HG02981 (cell line): ENCODE measurements around the gene RIMS4.
"Not testable (repeated sequence)": the region's sequence is repeated elsewhere in the genome, so short reads cannot be mapped to it uniquely, and the experiment has no call there.

Source experiments
- ATAC-seq: cut with Tn5 transposase; IDR thresholded peaks from one replicate; pipeline ENCODE4 v1.9.1; 2021; ENCODE audit warnings: mild to moderate bottlenecking, moderate library complexity; ENCODE audit not compliant: unreplicated experiment

The RIMS4 gene

DNA sequence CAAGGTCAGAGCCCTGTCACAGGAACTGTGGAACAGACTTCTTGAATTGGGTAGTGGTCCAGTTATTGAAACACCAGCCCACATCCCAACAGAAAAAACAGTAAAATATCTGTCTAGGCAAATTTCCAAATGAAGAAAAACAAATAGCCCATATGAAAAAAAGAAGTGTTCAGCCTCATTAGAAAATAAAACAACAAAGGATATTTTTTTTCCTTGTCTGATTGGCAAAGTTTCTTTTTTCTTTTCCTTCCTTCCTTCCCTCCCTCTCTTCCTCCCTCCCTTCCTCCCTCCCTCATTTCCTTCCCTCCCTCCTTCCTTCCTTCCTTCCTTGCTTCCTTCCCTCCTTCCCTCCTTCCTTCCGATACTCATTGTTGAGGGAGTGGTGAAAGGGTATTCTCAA is 20.6 kb upstream of the RIMS4 start:
- no peak for ATAC-seq

GRCh38 chr20:44830523-44830922 is 20.2 kb upstream of the RIMS4 start:
- ATAC-seq = no peak

- ATAC-seq = no peak
Measured at GRCh38 chr20:44829688-44830087, 19.3 kb upstream of the RIMS4 start.

DNA sequence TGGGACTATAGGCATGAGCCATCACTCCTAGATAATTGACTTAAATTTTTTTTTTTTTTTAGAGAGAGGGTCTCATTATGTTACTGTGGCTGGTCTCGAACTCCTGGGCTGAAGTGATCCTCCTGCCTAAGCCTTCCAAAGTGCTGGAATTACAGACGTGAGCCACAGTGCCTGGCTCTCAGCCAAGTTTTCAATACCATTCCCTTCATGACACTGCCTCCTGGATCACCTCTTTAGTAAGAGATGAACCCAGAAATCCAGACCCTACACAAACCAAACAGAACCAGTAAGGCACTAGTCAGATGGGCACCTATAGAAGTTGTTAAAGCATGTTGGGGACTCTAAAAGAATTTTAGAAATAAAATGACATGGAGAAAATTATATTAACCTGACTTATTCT is 18.3 kb upstream of the RIMS4 start:
- ATAC-seq = no peak

- no peak for ATAC-seq
Measured at GRCh38 chr20:44827401-44827800, 17.1 kb upstream of the RIMS4 start.

DNA sequence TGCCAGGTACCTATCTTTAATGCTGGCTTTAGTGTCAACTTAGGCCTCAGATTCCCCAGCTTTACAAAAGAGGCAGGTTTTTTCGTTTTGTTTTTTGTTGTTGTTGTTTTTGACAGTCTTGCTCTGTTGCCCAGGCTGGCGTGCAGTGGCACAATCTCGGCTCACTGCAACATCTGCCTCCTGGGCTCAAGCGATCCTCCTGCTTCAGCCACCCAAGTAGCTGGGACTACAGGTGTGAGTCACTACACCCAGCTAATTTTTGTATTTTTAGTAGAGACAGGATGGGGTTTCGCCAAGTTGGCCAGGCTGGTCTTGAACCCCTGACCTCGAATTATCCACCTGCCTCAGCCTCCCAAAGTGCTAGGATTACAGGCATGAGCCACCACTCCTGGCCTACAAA is 11.2 kb upstream of the RIMS4 start:
- not testable (repeated sequence) for ATAC-seq

DNA sequence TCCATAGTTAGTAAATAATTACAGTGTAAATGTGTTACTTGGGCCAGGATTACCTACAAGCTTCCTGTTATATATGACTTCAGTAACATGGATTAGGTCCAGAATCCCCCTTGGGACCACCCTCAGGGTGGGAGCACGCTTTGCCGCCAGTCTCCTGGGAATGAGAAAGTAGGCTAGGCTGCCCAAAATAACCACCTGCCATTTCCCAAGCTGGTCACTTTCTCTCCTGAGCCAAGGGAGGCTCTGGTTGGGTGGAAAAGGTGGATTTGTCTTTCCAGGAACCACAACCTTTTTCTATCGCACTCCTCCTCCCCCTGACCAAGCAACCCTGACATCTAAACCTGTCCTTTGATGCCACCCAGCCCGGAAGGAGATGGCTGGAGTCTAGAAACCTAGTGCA is 9.6 kb upstream of the RIMS4 start:
- no peak for ATAC-seq

GRCh38 chr20:44817143-44817910 is 7.0 kb upstream of the RIMS4 start:
- no peak for ATAC-seq

- no peak for ATAC-seq
Measured at GRCh38 chr20:44814937-44815336, 4.6 kb upstream of the RIMS4 start.

- ATAC-seq = no peak
Measured at GRCh38 chr20:44811150-44811685, 872 bp upstream of the RIMS4 start.

DNA sequence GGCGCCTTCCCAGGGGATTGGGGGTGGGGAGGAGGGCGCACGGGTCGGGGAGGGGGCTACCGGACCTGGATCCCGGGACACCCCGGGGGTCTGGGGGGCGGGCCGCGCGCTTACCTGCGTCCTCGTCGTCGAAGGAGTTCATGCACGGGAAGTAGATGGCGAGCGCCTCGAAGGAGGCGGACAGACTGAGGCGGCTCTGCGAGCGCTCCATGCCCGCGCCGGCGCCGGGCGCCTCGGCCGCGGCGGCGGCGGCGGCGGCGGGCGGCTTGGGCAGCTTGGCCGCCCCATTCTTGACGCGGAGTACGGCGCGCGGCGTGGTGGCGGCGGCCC is 320 bp downstream of the RIMS4 start:
- ATAC-seq = no peak

DNA sequence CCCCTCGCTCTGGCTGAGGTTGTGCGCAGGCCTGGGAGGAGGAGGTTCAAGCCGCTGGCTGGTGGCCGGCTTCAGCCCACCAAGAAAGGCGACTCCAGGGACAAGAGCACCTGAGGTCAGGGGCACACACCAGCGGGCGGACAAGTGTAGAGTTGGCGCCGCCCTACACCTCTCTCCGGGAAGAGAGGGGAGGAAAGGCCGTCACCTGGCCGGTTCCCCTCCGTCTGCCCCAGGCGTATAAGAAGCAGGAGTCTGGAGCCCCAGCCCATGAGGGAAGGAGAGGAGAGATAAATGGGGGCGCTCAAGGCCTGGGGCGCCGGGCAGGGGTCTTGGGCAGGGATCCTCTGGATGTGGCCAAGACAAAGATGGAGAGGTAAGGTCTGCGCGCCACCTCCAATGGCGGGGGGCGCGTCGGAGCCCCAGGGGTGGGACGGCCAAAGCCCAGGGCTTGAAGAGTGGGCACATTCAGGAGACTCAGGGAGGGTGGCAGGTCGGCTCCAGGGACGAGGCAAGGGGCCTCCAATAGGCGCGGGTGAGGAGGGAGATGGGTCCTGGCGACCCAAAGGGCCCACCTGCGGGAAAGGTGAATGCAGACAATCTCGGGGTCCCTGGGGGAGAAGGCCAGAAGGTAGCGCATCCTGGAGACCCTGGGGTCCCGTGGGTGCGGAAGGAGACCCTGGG is 826 bp downstream of the RIMS4 start:
- no peak for ATAC-seq

GRCh38 chr20:44807684-44808056 is 2.7 kb downstream of the RIMS4 start:
- no peak for ATAC-seq

DNA sequence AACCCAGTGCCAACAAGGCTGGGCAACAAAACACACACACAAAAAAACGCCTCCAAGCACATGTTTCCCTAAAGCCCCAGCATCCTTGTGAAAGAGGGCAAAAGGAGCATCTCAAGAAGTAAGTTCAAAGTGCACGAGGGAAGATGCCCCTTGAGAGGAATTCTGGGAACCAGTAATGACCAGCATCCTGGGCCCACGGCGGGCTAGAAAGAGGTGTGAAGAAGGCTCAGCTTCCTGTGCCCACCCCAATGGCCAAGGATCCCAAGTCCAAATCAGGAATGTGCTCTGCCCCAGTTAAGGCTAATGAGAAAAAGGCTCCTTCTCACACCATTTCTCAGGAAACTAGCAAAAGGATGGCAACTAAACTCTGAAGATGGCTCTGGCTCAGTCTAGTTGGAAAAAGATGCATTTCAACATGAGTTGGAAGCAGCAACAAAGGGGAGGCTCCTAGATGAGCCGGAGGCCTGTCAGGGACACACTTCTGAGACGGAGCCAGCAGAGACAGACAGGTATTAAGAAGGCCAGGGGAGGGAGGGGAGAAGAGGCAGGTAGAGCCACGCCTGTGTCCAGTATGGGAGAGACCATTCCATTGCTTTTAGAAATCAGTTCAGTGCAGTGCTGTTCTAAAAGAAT is 3.2 kb downstream of the RIMS4 start:
- ATAC-seq = no peak

- ATAC-seq = no peak
Measured at GRCh38 chr20:44805979-44806620, 4.2 kb downstream of the RIMS4 start.

- no peak for ATAC-seq
Measured at GRCh38 chr20:44805335-44805978, 4.9 kb downstream of the RIMS4 start.

GRCh38 chr20:44803383-44803941 is 6.9 kb downstream of the RIMS4 start:
- ATAC-seq = no peak

DNA sequence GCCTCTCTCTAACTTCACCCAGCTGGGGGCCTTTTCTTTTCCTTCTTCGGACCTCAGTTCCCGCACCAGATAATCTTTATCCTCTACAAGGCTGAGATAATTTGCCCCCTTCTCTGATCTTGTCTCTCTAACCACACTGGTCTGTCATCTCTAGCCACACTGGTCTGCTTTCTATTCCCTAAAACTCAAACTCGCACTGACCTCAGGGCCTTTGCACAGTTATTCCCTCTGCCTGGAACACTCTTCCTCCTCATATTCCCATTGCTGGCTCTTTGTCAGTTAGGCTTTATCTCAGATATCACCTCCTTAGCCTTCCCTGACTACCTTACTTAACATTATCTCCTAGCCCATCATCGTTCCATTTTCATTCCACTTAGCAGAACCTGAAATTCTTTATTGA is 7.6 kb downstream of the RIMS4 start:
- ATAC-seq = no peak

- no peak for ATAC-seq
Measured at GRCh38 chr20:44800391-44801046, 9.8 kb downstream of the RIMS4 start.

DNA sequence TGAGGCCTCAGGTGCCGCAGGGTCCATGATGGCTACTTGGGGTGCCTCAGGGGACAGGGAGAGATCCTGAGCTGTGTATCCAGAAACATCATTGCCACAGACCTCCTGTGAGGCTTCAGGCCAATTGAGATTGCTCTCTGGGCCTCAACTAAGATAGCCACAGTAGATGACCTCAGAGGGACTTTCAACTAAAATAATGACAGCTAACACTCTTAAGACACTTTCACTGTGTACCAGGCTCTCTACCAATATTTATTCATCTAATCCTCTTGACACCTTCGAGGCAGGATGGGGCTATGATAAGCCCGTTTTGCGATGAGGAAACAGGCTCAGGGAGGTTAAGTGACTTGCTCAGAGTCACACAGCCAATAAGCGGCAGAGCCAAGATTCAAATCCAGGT is 10.7 kb downstream of the RIMS4 start:
- ATAC-seq = no peak
